ENCODE data around the gene ELOVL7. TPM values are rescaled to one million over a fixed set of nuclear protein-coding genes. Genes with fewer than 3 reads are reported as not detected.

Gene ELOVL7
- total and polyA plus RNA-seq, 2 of the 4 experiments (the other 2 are of a cell fraction) = 0.18 TPM; not detected in 1

DNA sequence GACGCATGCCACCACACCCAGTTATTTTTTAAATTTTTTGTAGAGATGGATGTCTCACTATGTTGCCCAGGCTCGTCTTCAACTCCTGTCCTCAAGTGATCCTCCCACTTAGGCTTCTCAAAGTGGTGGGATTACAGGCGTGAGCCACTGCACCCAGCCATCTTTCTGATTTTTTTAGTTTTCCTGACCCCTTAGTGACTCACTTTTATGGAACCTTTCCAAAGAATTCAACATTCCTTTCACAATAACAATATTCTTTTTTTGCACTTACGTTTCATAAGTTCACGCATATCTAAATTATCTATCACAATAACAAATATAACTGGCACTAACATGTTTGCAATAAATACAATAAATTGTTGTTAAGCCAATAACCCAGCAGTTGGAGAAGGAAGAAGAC, 8.5 kb downstream of the ELOVL7 start:
- ATAC-seq (ENCODE audit: low read depth) = no peak
- Histone ChIP-seq H4K8ac (ENCODE audit: low read depth in 2 of 2, low read length in 2 of 2) (no peak overlapping the region), H3K79me1 (ENCODE audit: low read depth in 1 of 2, low read length in 2 of 2) (no peaks in the 10 kb centered on the region), H2AK5ac (ENCODE audit: low read depth, low read length) (no peak overlapping the region), H3K27ac (ENCODE audit: insufficient read depth, low read length) (no peak overlapping the region), H4K20me1 (ENCODE audit: insufficient read depth, low read length) (no peaks in the 10 kb centered on the region), H3K23ac (ENCODE audit: low read depth, low read length) (no peak overlapping the region), H3K4me2 (ENCODE audit: low read depth, low read length) (no peak overlapping the region), H2BK15ac (ENCODE audit: low read depth, low read length) (no peak overlapping the region), H2AK9ac (replicated peaks; ENCODE audit: low read depth, low read length, poor library complexity) (no peak overlapping the region), H2BK5ac (ENCODE audit: low read depth, low read length, poor library complexity, severe bottlenecking) (no peak overlapping the region), H4K5ac (ENCODE audit: low read depth, low read length) (no peak overlapping the region), H2BK120ac (ENCODE audit: low read depth, low read length) (no peak overlapping the region), H3K4me1 (ENCODE audit: control insufficient read depth, insufficient read depth, low read length) (no peaks in the 10 kb centered on the region), H3K4ac (ENCODE audit: low read depth, low read length) (no peak overlapping the region), H2AFZ (replicated peaks; ENCODE audit: low read length, poor library complexity) (no peak overlapping the region), H3K9me1 (ENCODE audit: insufficient read depth, low read length) (no peaks in the 10 kb centered on the region), H3K4me3 (ENCODE audit: insufficient read depth, low read depth, low read length) (no peak overlapping the region), H2BK20ac (ENCODE audit: low read depth, low read length) (no peak overlapping the region), H3K56ac (ENCODE audit: extremely low read depth, insufficient read depth, low read length) (no peak overlapping the region), H3K14ac (replicated peaks; ENCODE audit: low read depth, low read length) (no peak overlapping the region), H3K36me3 (ENCODE audit: control insufficient read depth, insufficient read depth, low read length) (no peaks in the 10 kb centered on the region), H3K9me3 (ENCODE audit: control insufficient read depth, insufficient read depth, low read length) (no peaks in the 10 kb centered on the region), H3K9ac (ENCODE audit: low read depth, low read length) (no peak overlapping the region), H4K91ac (ENCODE audit: insufficient read depth, low read depth, low read length) (no peak overlapping the region), H3K18ac (ENCODE audit: low read depth, low read length) (no peak overlapping the region), H3K27me3 (ENCODE audit: control insufficient read depth, insufficient read depth, low read length) (peaks cover 9% of the 10 kb centered on the region)
- TF ChIP-seq CHD1 (IDR thresholded peaks at IDR 0.05; ENCODE audit: low read depth, low read length) (no peak), RCOR1 (IDR thresholded peaks at IDR 0.05; ENCODE audit: insufficient replicate concordance, low read length) (no peak), BHLHE40 (IDR thresholded peaks at IDR 0.05; ENCODE audit: low read depth, low read length) (no peak), POLR2A (IDR thresholded peaks at IDR 0.05; ENCODE audit: low read depth, low read length) (no peak), FOS (IDR thresholded peaks at IDR 0.05; ENCODE audit: low read depth, low read length) (no peak), RFX5 (IDR thresholded peaks at IDR 0.05; ENCODE audit: low read depth, low read length) (no peak), USF2 (IDR thresholded peaks at IDR 0.05; ENCODE audit: low read depth, low read length) (no peak), RAD21 (IDR thresholded peaks at IDR 0.05; ENCODE audit: low read length) (no peak), CEBPB (IDR thresholded peaks at IDR 0.05; ENCODE audit: low read depth, low read length) (no peak), MAZ (IDR thresholded peaks at IDR 0.05; ENCODE audit: borderline replicate concordance, low read depth, low read length) (no peak), CTCF (conservative IDR thresholded peaks at IDR 0.05; ENCODE audit: low read depth, low read length) (no peak), MAFK (IDR thresholded peaks at IDR 0.05; ENCODE audit: low read depth, low read length) (no peak), SMC3 (IDR thresholded peaks at IDR 0.05; ENCODE audit: low read depth, low read length) (no peak), MXI1 (IDR thresholded peaks at IDR 0.05; ENCODE audit: borderline replicate concordance, low read depth, low read length) (no peak), NFE2L2 (IDR thresholded peaks at IDR 0.05; ENCODE audit: low read depth, low read length) (no peak), ELK1 (IDR thresholded peaks at IDR 0.05; ENCODE audit: borderline replicate concordance, low read depth, low read length) (no peak)
- ChIA-PET CTCF (interaction anchor here (0.6 kb wide), 1 partner anchor 39 kb away, joined by 8 read pairs; no protein-coding TSS in a partner anchor), POLR2A (ENCODE audit: unreplicated experiment) (no interaction called here)
- DNase-seq = no peak
- 90 to 100% methylated on average over 2 of the region's 5 CpGs for WGBS, 2 experiments (ENCODE audit: extremely low coverage in 2 of 2, insufficient read length in 1 of 2)
- in situ Hi-C loops (cut with MboI; ENCODE audit: low sequenced_read_pairs) (no loop called here), intact Hi-C loops (cut with micrococcal nuclease) (no loop called here), dilution Hi-C loops (cut with HindIII; ENCODE audit: low sequenced_read_pairs, unreplicated experiment) (no loop called here)
- BruUV-seq (replicated peaks) = no TSS peak

All from IMR-90 (cell line).